NCI-H460 (cell line): ENCODE results near the gene RBMY1J. TPM values are rescaled to one million over a fixed set of nuclear protein-coding genes. Genes with fewer than 3 reads are reported as not detected.
"Not testable (repeated sequence)": the region's sequence is repeated elsewhere in the genome, so short reads cannot be mapped to it uniquely, and the experiment has no call there.

Experiments used
- DNase-seq: peaks from one replicate; pipeline ENCODE4 v3.0.0-alpha.2; 2016; ENCODE audit warnings: low read depth; ENCODE audit errors: extremely low read depth
- polyA plus RNA-seq: library from polyadenylated mRNA; depleted of rRNA; stranded (reverse); fragments of >200 nt; gene quantifications from 2 replicates; pipeline ENCODE4 v1.2.3, GENCODE V29; 2014; cell fraction: nucleus; rRNA removed
- total RNA-seq: library from RNA; depleted of rRNA; stranded (reverse); fragments of >200 nt; shearing (Covaris generic); gene quantifications from 2 replicates; pipeline ENCODE4 v1.2.3, GENCODE V29; 2014; rRNA removed

Gene RBMY1J
- not detected in 2 replicates for total RNA-seq
- polyA plus RNA-seq, result not detected in 2 replicates

DNA sequence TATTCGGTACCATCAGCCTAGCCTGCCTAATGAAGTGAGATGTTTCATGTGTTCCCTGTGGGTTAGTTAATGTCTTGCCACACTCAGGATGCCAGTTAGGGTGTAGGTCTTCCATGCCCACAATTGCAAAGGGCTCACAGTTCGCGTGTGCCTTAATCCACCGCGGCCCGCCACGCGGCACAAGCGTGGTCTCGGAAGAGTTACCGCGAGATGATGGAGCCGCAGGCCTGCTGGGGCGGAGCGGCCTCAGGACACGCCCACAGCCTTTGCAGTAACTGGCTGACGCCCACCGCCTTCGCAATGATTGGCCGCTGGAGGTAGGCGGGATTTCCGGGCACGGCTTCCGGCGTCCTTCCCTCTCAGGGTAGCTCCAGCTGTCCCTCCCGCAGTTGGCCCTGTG is at the start of gene RBMY1J:
Gene RBMY1J (plus strand): TSS at position 301 of the 400 bp plus-strand sequence. CDS start 2,038 bp downstream, outside the sequence.
- not testable (repeated sequence) for DNase-seq

- DNase-seq, result no peak
Observed at GRCh38 chrY:22367416-22367815, 35.8 kb upstream of the RBMY1J start.

DNA sequence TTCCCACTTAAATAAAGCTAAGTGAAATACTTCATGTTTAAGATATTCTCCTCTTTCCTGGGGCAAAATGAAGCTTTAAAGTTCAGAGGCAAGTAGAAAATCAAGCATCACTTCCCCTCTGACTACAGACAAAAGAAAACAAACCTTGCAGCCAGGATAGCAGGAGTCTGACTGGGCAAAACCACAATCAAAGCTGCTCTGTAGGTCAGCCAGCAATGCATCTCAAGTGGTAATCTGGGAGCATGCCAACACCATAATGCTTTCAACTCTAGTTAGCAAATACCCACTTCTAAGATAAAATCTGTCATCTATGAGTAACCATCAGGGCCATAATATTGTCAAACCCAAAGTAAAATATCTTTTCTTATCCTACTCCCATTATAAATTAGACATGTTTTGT is 32.6 kb upstream of the RBMY1J start:
- DNase-seq, result no peak

GRCh38 chrY:22373494-22373893 is 29.7 kb upstream of the RBMY1J start:
- no peak for DNase-seq

DNA sequence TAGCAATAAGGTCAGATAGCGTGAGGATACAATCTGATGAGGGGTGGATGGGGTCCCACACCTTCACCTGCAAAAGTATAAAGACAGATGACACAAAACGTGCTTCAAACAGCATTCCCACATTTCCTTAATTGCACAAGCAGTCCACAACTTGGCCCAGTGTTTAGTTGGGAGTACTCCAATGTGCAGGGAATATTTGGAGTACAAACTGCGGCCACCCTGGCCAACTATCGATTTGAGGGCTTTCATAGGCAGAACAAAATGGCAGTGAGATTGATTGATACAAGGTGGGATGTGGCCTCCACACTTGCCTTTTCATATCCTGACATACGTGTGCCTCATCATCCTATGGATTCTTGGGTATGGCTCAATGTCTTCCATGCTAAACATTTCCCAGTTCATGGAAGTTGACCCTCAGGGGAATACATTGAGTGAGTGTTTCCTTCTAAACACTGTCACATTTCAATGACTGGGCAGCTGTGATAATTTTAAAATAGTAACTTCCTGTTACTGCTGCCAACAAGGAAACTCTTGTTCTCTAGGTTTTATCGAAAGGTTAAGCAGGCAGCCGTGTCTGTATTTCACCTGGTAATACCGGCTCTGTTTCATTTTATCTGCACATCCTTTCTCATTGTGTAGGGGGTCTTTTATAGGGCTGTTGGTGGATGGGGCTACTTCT is 41.6 kb downstream of the RBMY1J start:
- not testable (repeated sequence) for DNase-seq

- not testable (repeated sequence) for DNase-seq
Observed at GRCh38 chrY:22455522-22455921, 52.3 kb downstream of the RBMY1J start.

DNA sequence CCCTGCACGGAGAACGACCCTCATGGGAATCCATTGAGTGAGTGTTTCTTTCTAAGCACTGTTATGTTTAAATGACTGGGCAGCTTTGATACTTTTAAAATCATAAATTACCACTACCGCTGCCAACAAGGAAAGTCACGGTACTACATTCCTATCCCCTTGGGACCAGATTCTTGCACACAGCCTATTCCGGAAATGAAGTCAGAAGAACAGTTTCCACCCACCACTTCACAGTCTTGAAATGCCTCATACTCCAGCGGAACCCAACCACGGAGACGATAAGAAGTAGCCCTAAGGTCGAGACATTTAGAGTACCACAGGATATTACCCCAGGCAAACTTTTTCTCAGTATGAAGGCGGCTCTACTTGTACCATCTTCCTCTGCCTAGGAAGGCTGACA is 58.8 kb downstream of the RBMY1J start:
- DNase-seq, result not testable (repeated sequence)

Other genes starting within 250 kb of the RBMY1J start
- not detected in 2 replicates for gene RBMY1F, start 220.5 kb upstream of the RBMY1J start, total RNA-seq